Thoracic aorta (tissue), 2 donors: Measurements from ENCODE around the gene LCE6A. TPM values are rescaled to one million over a fixed set of nuclear protein-coding genes. Genes with fewer than 3 reads are reported as not detected.

Source experiments
- ATAC-seq: fragments of 150-250 bp; one replicate; pipeline ENCODE4 v1.8.0; 2017; ENCODE audit warnings: low read depth; ENCODE audit not compliant: insufficient number of reproducible peaks, low FRiP score
- DNase-seq: peaks from one replicate; pipeline ENCODE4 v3.0.0-alpha.2; 2020; ENCODE audit warnings: low spot score
- H3K27ac ChIP-seq, 2 donors: fragments of 200-600 bp; sonication (generic); 1 replicate in 1 of 2; 2 replicates in 1 of 2; pipeline ENCODE4 v1.5.1; 2016; ENCODE audit warnings: mild to moderate bottlenecking in 2 of 2, moderate library complexity in 2 of 2
- H3K27me3 ChIP-seq: fragments of 200-600 bp; sonication (generic); replicated peaks from 2 replicates; pipeline ENCODE4 v1.6.0; 2016; ENCODE audit warnings: mild to moderate bottlenecking; ENCODE audit not compliant: insufficient read depth
- H3K36me3 ChIP-seq: fragments of 200-600 bp; sonication (generic); one replicate; pipeline ENCODE4 v1.5.1; 2016
- H3K4me1 ChIP-seq, 2 donors: fragments of 200-600 bp; sonication (generic); 1 replicate in 1 of 2; 2 replicates in 1 of 2; pipeline versions ENCODE4 v1.5.1 to v1.6.0; 2016; ENCODE audit warnings: low read depth in 2 of 2, mild to moderate bottlenecking in 1 of 2; ENCODE audit not compliant: control insufficient read depth in 1 of 2
- H3K4me3 ChIP-seq: fragments of 200-600 bp; sonication (generic); 2 replicates; pipeline ENCODE4 v1.5.1; 2016; ENCODE audit warnings: mild to moderate bottlenecking
- H3K9me3 ChIP-seq: fragments of 200-600 bp; sonication (generic); 2 replicates; pipeline ENCODE4 v1.5.1; 2016
- total RNA-seq, 2 donors: library from RNA; depleted of rRNA; stranded (reverse); fragments of >200 nt; gene quantifications; one replicate each; pipeline versions ENCODE4 v1.1.0 to v1.2.3, GENCODE V29; 2016
- TF ChIP-seq, protein P1 (sequence below): fragments of 200-600 bp; sonication (generic); IDR thresholded peaks from one replicate; pipeline ENCODE4 v1.5.1; 2019; ENCODE audit warnings: antibody characterized with exemption

LCE6A gene
- total RNA-seq, 2 donors from 2014 or later = not detected

DNA sequence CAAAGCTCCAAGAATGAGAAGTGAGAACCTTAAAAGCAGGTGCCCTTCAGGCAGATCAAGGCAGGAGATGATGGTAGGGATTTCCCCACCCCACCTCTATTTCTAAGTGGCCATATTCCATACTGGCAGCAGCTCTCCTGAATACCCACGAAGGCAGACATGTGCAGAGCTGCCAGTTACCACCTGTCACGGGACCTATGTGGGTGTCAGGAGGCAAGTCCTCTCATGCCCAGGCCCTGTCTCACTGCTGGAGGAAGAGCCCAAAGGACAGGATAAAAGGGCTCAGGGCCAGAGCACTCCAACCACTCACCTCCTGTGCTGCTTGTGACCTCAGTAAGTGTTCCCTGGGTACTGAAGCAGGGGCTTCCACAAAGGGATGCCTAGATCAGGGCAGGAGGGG, 31.6 kb upstream of the LCE6A start:
- Histone ChIP-seq H3K36me3 (no peaks in the 10 kb centered on the region), H3K27me3 (no peaks in the 10 kb centered on the region), H3K27ac (no peak overlapping the region), H3K4me1 (no peaks in the 10 kb centered on the region), H3K4me3 (no peak overlapping the region), H3K9me3 (no peaks in the 10 kb centered on the region)
- ATAC-seq (no peak), DNase-seq (no peak)
- TF ChIP-seq, protein P1, sequence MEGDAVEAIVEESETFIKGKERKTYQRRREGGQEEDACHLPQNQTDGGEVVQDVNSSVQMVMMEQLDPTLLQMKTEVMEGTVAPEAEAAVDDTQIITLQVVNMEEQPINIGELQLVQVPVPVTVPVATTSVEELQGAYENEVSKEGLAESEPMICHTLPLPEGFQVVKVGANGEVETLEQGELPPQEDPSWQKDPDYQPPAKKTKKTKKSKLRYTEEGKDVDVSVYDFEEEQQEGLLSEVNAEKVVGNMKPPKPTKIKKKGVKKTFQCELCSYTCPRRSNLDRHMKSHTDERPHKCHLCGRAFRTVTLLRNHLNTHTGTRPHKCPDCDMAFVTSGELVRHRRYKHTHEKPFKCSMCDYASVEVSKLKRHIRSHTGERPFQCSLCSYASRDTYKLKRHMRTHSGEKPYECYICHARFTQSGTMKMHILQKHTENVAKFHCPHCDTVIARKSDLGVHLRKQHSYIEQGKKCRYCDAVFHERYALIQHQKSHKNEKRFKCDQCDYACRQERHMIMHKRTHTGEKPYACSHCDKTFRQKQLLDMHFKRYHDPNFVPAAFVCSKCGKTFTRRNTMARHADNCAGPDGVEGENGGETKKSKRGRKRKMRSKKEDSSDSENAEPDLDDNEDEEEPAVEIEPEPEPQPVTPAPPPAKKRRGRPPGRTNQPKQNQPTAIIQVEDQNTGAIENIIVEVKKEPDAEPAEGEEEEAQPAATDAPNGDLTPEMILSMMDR = no peak

DNA sequence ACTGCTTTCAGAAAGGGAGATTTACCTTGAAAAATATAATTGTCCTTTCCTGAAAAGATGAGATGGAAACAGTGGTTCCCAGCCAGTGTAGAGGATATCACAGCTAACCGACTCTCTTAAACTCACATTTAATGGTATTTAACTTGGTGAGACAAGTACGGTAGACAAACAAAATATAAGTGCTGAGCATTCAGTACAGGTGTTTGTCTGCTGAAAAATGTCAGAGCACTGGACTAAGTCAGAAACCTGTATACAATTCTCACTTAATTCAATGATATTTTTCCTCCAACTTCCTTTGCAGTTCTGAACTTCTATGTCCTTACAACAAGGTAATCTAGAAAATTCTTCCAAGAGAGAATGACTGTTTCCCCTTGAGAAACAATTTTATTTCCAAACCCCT, 31.0 kb upstream of the LCE6A start, which contains the start of gene LCE1B:
Gene LCE1B (plus strand): TSS at position 301 of the 400 bp plus-strand sequence. CDS start 476 bp downstream, outside the sequence.
- H3K27ac ChIP-seq = no peak within 1 kb of the TSS
- ATAC-seq (no peak), DNase-seq (no peak)
- H3K27me3 ChIP-seq = no peaks in the 10 kb centered on the region
- H3K36me3 ChIP-seq = no peaks in the 10 kb centered on the region
- no peak within 1 kb of the TSS for H3K4me3 ChIP-seq
- TF ChIP-seq, protein P1 = no peak
- H3K9me3 ChIP-seq = no peaks in the 10 kb centered on the region
- H3K4me1 ChIP-seq = no peaks in the 10 kb centered on the region

DNA sequence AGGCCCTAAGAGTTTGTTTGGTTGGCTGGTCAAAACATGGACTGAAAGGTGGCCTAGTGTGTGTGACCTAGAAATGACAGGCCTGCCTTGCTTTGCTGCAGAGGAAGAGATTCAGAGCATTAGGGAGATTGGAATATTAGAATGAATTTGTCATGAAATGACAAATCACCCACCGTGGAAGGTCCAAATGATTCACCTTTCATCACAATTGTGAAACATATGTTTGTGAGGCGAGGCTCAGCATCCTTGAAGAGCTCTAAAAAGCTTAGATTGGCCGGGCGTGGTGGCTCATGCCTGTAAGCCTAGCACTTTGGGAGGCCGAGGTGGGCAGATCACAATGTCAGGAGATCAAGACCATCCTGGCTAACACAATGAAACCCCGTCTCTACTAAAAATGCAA, 25.3 kb upstream of the LCE6A start:
- H3K4me1 ChIP-seq = no peaks in the 10 kb centered on the region
- H3K36me3 ChIP-seq = no peaks in the 10 kb centered on the region
- TF ChIP-seq, protein P1 = no peak
- H3K27ac ChIP-seq = no peak overlapping the region
- H3K4me3 ChIP-seq = no peak overlapping the region
- ATAC-seq (no peak), DNase-seq (no peak)
- no peaks in the 10 kb centered on the region for H3K9me3 ChIP-seq
- no peaks in the 10 kb centered on the region for H3K27me3 ChIP-seq

DNA sequence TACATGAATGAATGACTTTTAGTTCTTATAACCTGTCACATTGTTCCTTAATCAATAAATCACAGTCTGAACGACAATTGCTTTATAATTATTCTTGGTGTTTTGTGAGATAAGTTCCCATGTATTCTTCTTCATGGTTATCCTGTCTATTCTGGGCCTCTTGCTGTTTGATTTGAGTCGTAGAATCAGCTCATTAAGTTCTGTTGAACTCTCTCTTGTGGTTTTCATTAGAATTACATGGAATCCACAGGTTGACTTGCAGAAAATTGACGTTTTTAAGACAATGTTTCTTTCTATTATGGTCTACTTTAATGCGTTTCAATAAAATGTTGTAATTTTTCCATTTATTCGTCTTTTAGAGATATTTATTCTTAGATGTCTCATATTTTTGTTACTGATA, 19.4 kb upstream of the LCE6A start:
- H3K9me3 ChIP-seq = no peaks in the 10 kb centered on the region
- ATAC-seq = no peak
- H3K27ac ChIP-seq = no peak overlapping the region
- no peaks in the 10 kb centered on the region for H3K27me3 ChIP-seq
- TF ChIP-seq, protein P1 = no peak
- H3K4me3 ChIP-seq = no peak overlapping the region
- no peaks in the 10 kb centered on the region for H3K36me3 ChIP-seq
- H3K4me1 ChIP-seq = no peaks in the 10 kb centered on the region
- DNase-seq = no peak

DNA sequence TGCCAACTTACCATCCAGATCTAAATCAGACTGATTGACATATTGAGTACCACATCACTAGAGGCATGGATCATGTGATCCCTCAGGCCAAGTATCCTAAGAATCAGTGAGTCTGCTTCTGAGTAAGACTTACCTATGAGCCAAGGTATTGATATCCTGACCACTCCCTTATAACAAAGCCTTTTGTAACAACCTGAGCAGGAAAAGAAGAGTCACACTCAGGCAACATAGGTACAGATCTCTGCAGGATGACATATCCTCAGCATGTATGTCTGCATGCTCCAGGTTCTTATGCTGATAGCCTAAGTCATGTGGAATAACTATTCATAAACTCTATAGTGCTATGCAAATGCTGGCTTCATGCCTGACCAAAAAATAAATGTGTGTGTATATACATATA, 17.7 kb upstream of the LCE6A start:
- no peaks in the 10 kb centered on the region for H3K27me3 ChIP-seq
- no peaks in the 10 kb centered on the region for H3K36me3 ChIP-seq
- H3K27ac ChIP-seq = no peak overlapping the region
- ATAC-seq (no peak), DNase-seq (no peak)
- H3K4me1 ChIP-seq = no peaks in the 10 kb centered on the region
- TF ChIP-seq, protein P1 = no peak
- H3K9me3 ChIP-seq = no peaks in the 10 kb centered on the region
- H3K4me3 ChIP-seq = no peak overlapping the region
